Heart right ventricle (tissue), 16 donors: ENCODE data around the gene LPP. TPM values are rescaled to one million over a fixed set of nuclear protein-coding genes. Genes with fewer than 3 reads are reported as not detected.

Experiments used
- ATAC-seq, 8 donors: fragments of 200-7000 bp; cut with Tn5 transposase; one replicate each; pipeline ENCODE4 v1.9.1; 2020; ENCODE audit warnings: mild to moderate bottlenecking in 8 of 8, moderate library complexity in 8 of 8, moderate number of reproducible peaks in 1 of 8
- DNase-seq, 2 donors: peaks; one replicate each; pipeline ENCODE4 v3.0.0-alpha.2; 2020
- H3K27ac ChIP-seq, 10 donors: fragments of 200-600 bp; sonication (generic) in 2 of 10; one replicate each; pipeline versions ENCODE4 v1.5.0 to v1.8.0; 2020 to 2022; ENCODE audit warnings: mild to moderate bottlenecking in 3 of 10
- H3K27me3 ChIP-seq, 7 donors: fragments of 200-600 bp; one replicate each; pipeline ENCODE4 v1.8.0; 2021 to 2022; ENCODE audit warnings: mild to moderate bottlenecking in 2 of 7
- H3K36me3 ChIP-seq, 9 donors: fragments of 200-600 bp; sonication (generic) in 1 of 9; one replicate each; pipeline versions ENCODE4 v1.5.0 to v1.8.0; 2020 to 2022; ENCODE audit warnings: mild to moderate bottlenecking in 2 of 9
- H3K4me1 ChIP-seq, 9 donors: fragments of 200-600 bp; sonication (generic) in 1 of 9; one replicate each; pipeline versions ENCODE4 v1.5.0 to v1.8.0; 2020 to 2022; ENCODE audit warnings: mild to moderate bottlenecking in 4 of 9
- H3K4me3 ChIP-seq, 10 donors: fragments of 200-600 bp; sonication (generic) in 2 of 10; one replicate each; pipeline versions ENCODE4 v1.5.0 to v1.8.0; 2020 to 2022; ENCODE audit warnings: mild to moderate bottlenecking in 7 of 10, moderate library complexity in 2 of 10
- H3K9me3 ChIP-seq, 11 donors: fragments of 200-600 bp in 10 of 11; sonication (generic) in 2 of 11; one replicate each; pipeline versions ENCODE4 v1.5.0 to v1.8.0; 2013 to 2022; ENCODE audit warnings: mild to moderate bottlenecking in 2 of 11, control low read depth in 1 of 11, moderate library complexity in 1 of 11
- CTCF ChIP-seq, 9 donors: fragments of 200-600 bp; sonication (generic) in 2 of 9; IDR thresholded peaks; one replicate each; pipeline versions ENCODE4 v1.5.0 to v1.8.0; 2021 to 2022; ENCODE audit warnings: antibody characterized with exemption in 9 of 9, mild to moderate bottlenecking in 5 of 9, moderate library complexity in 1 of 9
- WGBS, 2 donors: extraction: QIAGEN DNeasy Blood & Tissue Kit; methylation state at CpG; one replicate each; pipeline ENCODE4 v1.1.7; 2013; ENCODE audit warnings: inconsistent platforms in 1 of 2; 5-methylcytosine and 5-hydroxymethylcytosine counted together
- intact Hi-C, 10 donors: fragments of 100-400 bp; cut with DNase I; formaldehyde crosslinking; loops; one replicate each; pipeline versions ENCODE4 v1.11.1 to v1.14.2; 2022
- polyA plus RNA-seq, 2 donors: library from polyadenylated mRNA; stranded (reverse); fragments of 200-250 nt; gene quantifications; one replicate each; pipeline ENCODE4 v1.2.3, GENCODE V29; 2013
- total RNA-seq, 10 donors: library from RNA; stranded (reverse); fragmentation: NEBNext Ultra II Directional in 3 of 10; extraction: Animal tissue kit (Norgen Biotek cat#: 25700) in 3 of 10; gene quantifications; one replicate each; pipeline versions ENCODE4 v1.2.1 to v1.2.4, GENCODE V29; 2021 to 2023
- donor health status: Arrhythmogenic right ventricular cardiomyopathy.
- donor health status: ischemic (EF 13 %, LVEDD 7.1; RV severe dilation, severe dysfunction).
- donor health status: healthy with polysubstance abuse.
- donor health status: DM: no; HTN: yes; CAD: no.
- donor health status: DM: no; HTN: no; CAD: no.
- donor health status: ischemic (EF 25% LVEDD 6.9; RV normal size, moderate dysfunction).
- donor health status: ischemic (EF 25% LVEDD 5.7; RV mildly dilated, moderate dysfunction).
- donor health status: healthy.
- donor health status: DM: yes; HTN: yes; CAD: no.
- donor health status: Ischemic cardiomyopathy.
- donor health status: ischemic (EF 35%, LVEDD 5.7; RV mildly dilated, moderate dysfunction).
- donor health status: nonischemic (EF 11% LVEDD 7.7; RV severe dilation, severe dysfunction).
- donor health status: DM: yes; HTN: yes; CAD: no.
- donor health status: PGD.
- donor health status: ischemic (EF 29% LVEDD 5.4; RV normal size, mild dysfunction).
- donor health status: nonischemic (EF 23%, LVEDD 6.1; RV moderate dilation, normal function).

The LPP gene
- total and polyA plus RNA-seq, 12 donors, result 8.5 to 188 (median 140) TPM

- peak overlapping the region; percentile 19 to 76 (median 64) for H3K27ac ChIP-seq
- H3K27me3 ChIP-seq, result no peaks in the 10 kb centered on the region
- peaks cover 0 to 13% (median 0%) of the 10 kb centered on the region in 9 donors for H3K36me3 ChIP-seq
- 42% methylated on average over 7 of the region's 7 CpGs for WGBS, 2 donors
- H3K9me3 ChIP-seq, result no peaks in the 10 kb centered on the region
- peaks cover 3 to 71% (median 34%) of the 10 kb centered on the region in 9 donors for H3K4me1 ChIP-seq
- DNase-seq, result peak in 1 of 2 donors; percentile 32
- ATAC-seq, result peak; percentile 67 to 97 (median 85)
- no peak for TF ChIP-seq CTCF (IDR thresholded peaks at IDR 0.05)
- intact Hi-C loops, result no loop called here
- no peak overlapping the region for H3K4me3 ChIP-seq
Measured at GRCh38 chr3:188241072-188241471, 87.1 kb downstream of the LPP start.

- H3K36me3 ChIP-seq, result peaks cover 0 to 13% (median 0%) of the 10 kb centered on the region in 9 donors
- intact Hi-C loops, result no loop called here
- no peak overlapping the region for H3K4me3 ChIP-seq
- H3K27ac ChIP-seq, result peak overlapping the region; percentile 19 to 76 (median 64)
- no peak for TF ChIP-seq CTCF (IDR thresholded peaks at IDR 0.05)
- ATAC-seq (peak in 3 of 8 donors; percentile 23 to 31 (median 27)), DNase-seq (no peak)
- H3K27me3 ChIP-seq, result no peaks in the 10 kb centered on the region
- 48 to 68% methylated on average over 3 of the region's 3 CpGs for WGBS, 2 donors
- no peaks in the 10 kb centered on the region for H3K9me3 ChIP-seq
- peaks cover 3 to 79% (median 37%) of the 10 kb centered on the region in 9 donors for H3K4me1 ChIP-seq
Measured at GRCh38 chr3:188241883-188242282, 87.9 kb downstream of the LPP start.

DNA sequence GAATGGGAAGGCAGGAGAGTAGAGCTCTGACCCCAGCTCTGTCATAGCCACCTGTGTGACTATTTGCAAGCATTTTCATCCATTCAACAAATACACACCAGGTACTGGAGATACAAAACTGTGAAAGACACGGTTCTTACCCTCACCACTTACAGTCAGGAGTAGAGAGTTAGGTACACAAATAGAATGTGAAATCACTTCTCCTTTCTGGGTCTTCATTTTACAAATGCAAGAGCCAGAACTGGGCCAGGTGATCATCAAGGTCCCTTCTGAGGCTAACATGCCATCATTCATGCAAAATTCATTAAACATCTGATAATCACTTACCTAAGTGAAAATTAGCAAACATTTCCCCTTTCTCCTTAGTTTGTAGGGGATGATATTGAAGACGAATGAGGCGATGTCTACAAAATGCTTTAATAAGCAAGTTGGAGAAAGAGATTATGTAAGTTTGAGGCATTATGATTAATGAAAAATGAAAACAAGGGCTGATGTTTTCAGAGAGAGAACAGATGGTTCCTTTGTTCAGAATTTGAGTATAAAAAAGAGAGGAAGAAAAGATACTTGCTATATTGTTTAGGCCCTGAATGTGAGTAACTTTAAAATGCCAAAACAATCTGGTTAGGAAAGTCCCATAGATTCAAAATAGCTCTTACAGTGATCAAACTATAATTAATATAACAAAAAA is 88.6 kb downstream of the LPP start:
- DNase-seq (no peak), ATAC-seq (peak in 3 of 8 donors; percentile 20 to 57 (median 32))
- Histone ChIP-seq H3K36me3 (peaks cover 0 to 13% (median 0%) of the 10 kb centered on the region in 9 donors), H3K9me3 (no peaks in the 10 kb centered on the region), H3K27me3 (no peaks in the 10 kb centered on the region), H3K4me1 (peaks cover 3 to 85% (median 35%) of the 10 kb centered on the region in 9 donors), H3K27ac (peak overlapping the region in 9 of 10 donors; percentile 19 to 76 (median 66)), H3K4me3 (no peak overlapping the region)
- 75 to 76% methylated on average over 3 of the region's 3 CpGs for WGBS, 2 donors
- intact Hi-C loops, result no loop called here
- TF ChIP-seq CTCF (IDR thresholded peaks at IDR 0.05), result no peak

DNA sequence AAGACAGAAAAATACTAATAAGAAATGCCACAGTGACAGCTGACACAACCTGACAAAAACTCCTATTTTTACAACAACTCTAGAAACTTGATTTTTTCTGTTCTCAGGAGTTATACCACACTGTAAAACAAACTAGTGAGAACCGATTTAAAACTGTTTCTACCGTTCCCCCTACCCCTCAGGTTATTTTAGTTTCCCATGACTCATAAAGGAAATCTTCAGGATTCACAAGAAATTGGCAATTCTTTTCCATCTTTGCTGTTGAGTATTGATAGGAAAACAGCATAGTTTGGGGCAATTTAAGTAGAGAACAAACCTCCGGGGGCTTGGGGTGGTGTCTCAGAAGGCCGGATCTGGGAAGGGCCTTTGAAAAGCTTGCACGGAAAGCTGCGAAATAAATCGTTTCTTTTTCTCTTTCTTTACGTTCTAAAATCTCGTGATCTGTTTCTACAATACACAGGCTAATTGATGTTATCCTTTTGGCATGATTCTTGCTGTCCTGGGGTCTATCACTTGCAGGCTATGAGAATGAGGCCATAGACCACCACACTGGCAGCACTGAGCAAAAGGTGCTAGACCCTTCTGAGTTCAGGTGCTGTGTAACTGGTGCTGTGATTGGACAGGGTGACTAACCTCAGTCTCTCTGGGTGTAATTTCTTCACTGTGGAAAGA is 89.3 kb downstream of the LPP start:
- no peak overlapping the region for H3K4me3 ChIP-seq
- peak overlapping the region in 7 of 10 donors; percentile 19 to 76 (median 67) for H3K27ac ChIP-seq
- peaks cover 3 to 84% (median 35%) of the 10 kb centered on the region in 9 donors for H3K4me1 ChIP-seq
- TF ChIP-seq CTCF (IDR thresholded peaks at IDR 0.05), result no peak
- H3K9me3 ChIP-seq, result no peaks in the 10 kb centered on the region
- DNase-seq, result no peak
- intact Hi-C loops, result no loop called here
- 80 to 86% methylated on average over 9 of the region's 9 CpGs for WGBS, 2 donors
- H3K27me3 ChIP-seq, result no peaks in the 10 kb centered on the region
- H3K36me3 ChIP-seq, result peaks cover 0 to 13% (median 0%) of the 10 kb centered on the region in 9 donors
- no peak for ATAC-seq
